ENCODE measurements around the gene TMED4.
"Not testable (repeated sequence)": the region's sequence is repeated elsewhere in the genome, so short reads cannot be mapped to it uniquely, and the experiment has no call there.

The TMED4 gene

DNA sequence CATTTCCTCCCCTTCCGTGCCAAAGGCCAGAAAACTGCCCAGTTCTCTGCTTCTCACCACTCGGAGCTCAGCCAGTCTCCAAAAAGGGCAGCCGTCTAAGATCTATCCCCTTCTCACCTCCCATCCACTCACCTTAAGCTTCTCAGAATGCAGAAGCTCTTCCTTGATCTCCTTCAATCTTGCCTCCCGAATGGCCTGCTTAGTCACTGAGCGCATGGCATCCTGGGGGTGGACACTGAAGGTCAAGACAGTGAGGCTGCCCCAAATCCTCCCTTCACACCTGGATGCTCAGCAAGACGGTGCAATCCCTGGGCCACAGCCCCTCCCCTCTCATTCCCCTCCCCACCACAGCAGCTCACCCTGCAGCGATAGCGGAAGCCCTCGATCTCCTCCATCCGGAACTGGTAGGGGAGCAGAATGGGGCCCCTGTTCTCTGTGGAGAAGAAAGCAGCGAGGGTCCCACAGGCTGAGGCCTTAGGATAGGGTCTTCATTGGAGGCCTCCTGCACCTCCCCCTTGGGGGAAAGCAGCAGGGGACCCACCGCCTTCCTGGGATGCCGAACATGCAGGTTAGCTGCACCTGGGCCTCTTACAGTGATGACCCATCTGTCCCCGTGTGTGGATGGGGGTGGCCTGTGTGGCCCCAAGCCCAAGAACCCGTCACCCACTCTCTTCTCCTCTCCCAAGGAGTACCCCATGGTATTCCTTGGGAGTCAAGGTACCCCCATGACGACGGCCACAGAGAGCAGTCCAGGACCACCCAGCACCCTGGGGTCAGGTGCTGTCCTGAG is 13.1 kb downstream of the TMED4 start:
- DNase-seq, result no peak

- DNase-seq, result no peak
Measured at GRCh38 chr7:44567884-44568283, 14.1 kb downstream of the TMED4 start.

- no peak for DNase-seq
Measured at GRCh38 chr7:44566680-44567079, 15.4 kb downstream of the TMED4 start.

DNA sequence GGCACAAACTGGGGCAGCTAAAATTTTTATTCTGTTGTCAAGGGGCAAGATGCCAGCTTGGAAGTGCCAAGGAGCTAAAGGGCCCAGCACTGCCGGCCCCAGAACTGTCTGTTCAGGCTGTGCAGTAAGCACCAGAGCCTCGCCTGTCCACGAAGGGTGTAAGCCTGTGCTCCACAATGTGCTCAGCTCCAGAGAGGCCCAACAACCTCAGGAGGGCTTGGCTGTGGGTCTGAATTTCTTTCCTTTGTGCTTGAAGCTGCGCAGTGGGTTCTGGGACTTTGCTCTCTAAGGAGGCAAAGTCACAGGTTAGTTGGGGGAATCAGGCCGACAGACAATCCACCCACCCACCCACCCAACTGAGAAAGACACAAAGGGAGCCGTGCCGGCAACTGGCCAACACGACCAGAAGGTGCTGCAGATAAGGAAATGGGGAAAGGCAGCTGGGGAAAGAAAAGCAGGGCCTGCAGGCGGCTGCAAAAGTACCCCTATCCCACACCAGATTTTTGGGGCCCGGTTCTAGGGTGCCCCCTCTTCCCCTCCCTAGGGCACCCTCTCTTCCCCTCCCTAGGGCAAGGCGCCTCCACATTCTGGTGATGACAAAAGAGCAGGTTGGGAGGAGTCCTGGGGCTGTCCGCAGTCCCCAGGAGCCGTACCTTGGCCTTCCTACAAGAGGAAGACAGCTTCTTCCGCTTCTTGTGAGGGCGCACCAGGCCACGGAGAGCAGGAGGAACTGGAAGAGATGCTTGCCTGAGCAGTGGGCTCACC is 16.1 kb downstream of the TMED4 start:
- no peak for DNase-seq

DNA sequence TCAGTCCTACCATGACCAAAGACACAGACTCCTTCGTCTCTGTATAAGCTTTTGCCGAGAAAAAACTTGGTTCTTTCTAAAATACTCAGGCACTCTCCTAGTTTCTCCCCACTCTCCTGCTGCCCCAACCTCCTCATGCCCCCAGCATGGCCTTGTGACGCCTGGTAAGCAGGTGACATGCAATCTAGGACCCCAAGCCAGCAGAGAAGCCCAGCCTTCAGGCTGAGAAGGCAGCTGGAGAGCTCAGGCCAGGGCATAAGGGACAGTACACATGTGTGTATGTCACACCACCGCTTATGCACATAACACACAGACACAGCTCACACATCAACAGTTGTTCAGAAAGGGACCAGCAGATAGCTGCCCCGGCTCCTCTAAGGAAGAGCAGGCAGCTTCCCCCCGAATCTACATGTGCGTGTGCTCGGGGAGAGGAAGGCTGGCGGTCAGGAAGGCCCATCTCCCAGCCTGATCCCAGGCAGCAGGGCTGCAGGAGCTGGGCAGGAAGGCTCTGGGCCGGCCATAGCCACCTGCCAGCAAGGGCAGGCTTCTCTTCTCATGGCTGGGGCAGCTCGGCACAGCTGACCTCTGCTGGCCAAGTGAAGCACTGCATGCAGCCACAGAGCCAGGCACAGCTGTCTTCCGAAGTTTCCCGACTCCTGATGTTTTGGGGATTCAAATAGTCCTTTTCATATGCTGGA is 16.8 kb downstream of the TMED4 start:
- DNase-seq, result peak; percentile 71

GRCh38 chr7:44564606-44565005 is 17.4 kb downstream of the TMED4 start:
- DNase-seq, result no peak

- DNase-seq, result no peak
Measured at GRCh38 chr7:44563171-44563679, 18.8 kb downstream of the TMED4 start.

DNA sequence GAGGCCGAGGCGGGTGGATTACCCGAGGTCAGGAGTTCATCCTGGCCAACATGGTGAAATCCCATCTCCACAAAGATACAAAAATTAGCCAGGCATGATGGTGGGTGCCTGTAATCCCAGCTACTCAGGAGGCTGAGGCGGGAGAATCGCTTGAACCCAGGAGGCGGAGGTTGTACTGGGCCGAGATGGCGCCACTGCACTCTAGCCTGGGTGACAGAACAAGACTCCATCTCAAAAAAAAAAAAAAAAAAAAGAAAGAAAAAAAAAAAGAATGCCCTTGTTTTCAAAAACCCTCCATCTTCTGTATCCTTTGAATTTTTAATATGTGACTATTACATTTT is 19.4 kb downstream of the TMED4 start:
- DNase-seq, result not testable (repeated sequence)

DNA sequence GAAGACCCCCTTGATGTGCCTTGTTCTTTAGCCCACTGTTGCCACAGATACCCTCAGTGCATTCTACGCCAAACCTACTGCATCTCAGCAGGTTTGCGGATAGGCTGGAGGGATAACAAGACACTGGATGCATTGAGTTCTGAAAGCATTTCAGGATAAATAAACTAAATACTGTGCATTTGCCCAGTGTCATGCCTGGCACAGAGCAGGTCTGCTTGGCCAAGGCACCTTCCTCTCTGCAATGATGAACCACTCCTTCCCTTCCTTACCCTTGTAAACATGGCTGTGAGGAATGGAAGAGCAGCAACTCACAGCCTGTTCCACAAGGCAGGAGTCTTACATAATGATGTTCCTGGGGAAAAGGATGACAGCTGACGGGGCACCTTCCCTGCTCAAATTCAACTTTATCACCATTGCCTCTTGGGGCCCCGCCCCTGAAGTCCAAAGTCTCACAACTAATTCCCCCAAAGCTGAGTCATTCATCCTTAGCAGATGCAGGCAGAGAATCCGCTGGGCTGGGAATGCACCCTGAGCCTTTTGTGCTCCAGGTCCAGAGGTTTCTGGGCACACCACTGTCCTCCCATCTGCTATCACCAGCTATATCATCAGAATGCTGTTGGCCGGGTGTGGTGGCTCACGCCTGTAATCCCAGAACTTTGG is 19.9 kb downstream of the TMED4 start:
- no peak for DNase-seq

- DNase-seq, result no peak
Measured at GRCh38 chr7:44561481-44561880, 20.6 kb downstream of the TMED4 start.

- no peak for DNase-seq
Measured at GRCh38 chr7:44559485-44559884, 22.5 kb downstream of the TMED4 start.

- DNase-seq, result no peak
Measured at GRCh38 chr7:44557485-44557884, 24.5 kb downstream of the TMED4 start.

- no peak for DNase-seq
Measured at GRCh38 chr7:44555350-44555749, 26.7 kb downstream of the TMED4 start.

GRCh38 chr7:44552473-44553005 is 29.5 kb downstream of the TMED4 start:
- not testable (repeated sequence) for DNase-seq

DNA sequence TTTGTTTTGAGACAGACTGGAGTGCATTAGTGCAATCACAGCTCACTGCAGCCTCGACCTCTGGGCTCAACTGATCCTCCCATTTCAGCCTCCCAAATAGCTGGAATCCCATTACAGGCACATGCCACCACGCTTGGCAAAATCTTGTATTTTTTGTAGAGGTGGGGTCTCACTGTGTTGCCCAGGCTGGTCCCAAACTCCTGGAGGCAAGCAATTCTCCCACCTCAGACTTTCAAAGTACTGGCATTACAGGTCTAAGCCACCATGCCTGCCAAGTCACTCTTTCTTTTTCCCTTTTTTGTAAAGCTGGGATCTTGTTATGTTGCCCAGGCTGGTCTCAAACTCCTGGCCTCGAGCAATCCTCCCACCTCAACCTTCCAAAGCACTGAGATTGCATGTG is 32.6 kb downstream of the TMED4 start:
- DNase-seq, result no peak

DNA sequence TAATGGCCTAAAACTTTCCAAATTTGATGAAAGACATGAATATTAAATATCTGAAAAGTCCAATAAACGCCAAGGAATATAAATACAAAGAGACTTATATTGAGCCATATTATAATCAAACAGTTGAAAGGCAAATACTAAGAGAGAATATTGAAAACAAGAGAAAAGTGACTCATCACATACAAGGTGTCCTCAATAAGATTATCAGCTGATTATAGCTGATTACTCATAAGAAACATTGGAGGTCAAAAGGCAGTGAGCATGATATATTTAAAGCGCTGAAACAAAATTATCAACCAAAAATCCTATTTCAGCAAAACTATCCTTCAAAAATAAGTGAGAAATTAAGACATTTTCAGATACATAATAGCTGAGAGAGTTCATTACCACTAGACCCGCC is 33.1 kb downstream of the TMED4 start:
- no peak for DNase-seq

GRCh38 chr7:44547536-44548231 is 34.3 kb downstream of the TMED4 start:
- DNase-seq, result no peak

DNA sequence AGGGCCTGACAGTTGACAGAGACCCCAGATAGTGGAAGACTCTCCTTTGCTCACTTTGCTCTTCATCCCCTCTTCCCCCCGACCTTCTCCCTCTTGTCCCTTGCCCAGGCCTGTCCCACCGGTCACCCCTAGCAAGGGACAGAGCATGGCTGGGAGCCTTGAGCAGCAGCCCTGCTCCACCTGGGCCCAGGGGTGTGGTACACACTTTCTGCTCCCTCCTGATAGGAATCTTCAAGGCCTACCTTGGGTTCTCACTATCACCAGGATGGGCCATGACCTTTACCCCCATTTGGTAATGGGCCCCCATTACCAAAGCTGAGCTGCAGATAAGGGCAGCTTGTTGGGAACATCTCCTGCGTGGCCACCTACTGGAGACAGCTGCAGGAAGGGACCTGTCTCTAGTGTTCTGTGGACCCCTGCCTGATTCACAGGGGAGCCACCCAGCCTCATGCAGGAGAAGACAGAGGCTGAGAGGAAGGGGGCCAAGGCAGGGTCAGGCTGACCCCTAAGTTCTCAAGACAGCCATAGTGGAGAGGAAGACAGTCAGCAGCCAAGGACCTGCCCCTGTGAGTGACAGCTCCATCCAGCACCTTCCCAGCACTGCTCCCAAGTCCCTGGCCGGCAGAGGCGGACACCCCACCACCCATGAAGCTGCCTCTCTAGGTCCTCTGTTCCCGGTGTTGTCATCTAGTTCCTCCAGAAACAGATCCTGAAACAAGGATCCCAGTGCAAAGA is 40.0 kb downstream of the TMED4 start:
- DNase-seq, result no peak

GRCh38 chr7:44541028-44541869 is 40.8 kb downstream of the TMED4 start, which contains the start of gene NPC1L1:
Gene NPC1L1 (minus strand): TSS chr7:44541330. CDS start chr7:44541259, 71 bp downstream.
- no peak for DNase-seq

DNA sequence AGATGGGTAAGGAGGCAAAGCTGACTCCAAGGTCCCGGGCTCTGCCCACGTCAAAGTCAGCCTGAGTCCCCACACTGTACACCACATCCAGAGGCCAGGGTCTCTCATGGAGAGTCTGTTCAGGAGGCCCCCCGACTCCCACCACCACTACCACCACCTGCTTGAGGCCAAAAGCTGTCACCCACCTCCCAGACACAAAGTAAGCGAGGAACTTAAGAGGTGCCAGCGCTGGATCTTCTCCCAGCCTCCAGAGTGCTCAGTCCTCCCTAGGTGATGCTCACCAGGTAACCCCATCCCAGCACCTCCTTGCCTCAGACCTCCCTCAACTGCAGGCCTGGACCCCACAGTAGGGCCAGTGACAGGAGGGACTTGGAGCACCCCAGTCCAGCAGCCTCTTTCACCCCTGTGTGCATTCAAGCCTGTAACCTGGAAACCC is 41.4 kb downstream of the TMED4 start:
- no peak for DNase-seq

Measured in activated CD4-positive, CD25-positive, alpha-beta regulatory T cell treated with anti-CD3 and anti-CD28 coated beads, Interleukin-2, amount 50 U/mL, for 72 hours (primary cell).